ENCODE results near the gene MPRIP.

Gene MPRIP

DNA sequence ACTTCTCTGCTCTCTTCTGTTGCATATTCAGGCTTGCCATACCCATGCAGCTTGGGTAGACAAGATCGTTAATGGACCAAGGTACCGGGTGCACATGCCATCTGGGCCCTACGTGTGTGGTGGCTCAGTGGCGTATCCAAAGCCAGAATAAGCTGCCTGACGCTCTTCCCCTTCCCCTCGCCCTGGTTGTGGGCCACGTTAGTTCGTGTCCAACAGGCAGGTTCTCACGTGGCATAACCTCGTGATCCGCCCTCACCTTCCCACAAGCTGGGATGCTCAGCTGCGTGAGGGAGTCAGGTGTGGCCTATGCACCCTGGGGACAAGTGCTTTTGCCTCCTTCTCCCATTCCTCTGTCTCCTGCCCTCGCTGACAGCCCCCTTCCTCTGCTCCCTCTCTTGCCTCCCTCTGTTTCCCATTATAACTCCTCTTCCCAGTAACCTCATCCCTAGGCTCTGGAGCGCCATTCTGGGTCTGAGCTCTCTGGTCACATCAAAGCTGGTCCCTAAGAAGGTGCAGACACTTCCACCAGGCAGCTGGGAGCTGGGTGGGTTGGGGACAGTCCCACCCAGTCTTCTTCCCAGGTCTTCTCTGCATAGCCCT is 86.3 kb downstream of the MPRIP start:
- TF ChIP-seq ISL1 (CRISPR knock-in tag; IDR thresholded peaks at IDR 0.05) (no peak), CSDC2 (CRISPR knock-in tag; IDR thresholded peaks at IDR 0.05) (no peak), ZFP30 (CRISPR knock-in tag; IDR thresholded peaks at IDR 0.05) (no peak), GLIS3 (CRISPR knock-in tag; IDR thresholded peaks at IDR 0.05) (no peak), PPARA (CRISPR knock-in tag; IDR thresholded peaks at IDR 0.05; ENCODE audit: borderline replicate concordance) (no peak), SNAI2 (CRISPR knock-in tag; IDR thresholded peaks at IDR 0.05) (no peak), BACH2 (CRISPR knock-in tag; IDR thresholded peaks at IDR 0.05; ENCODE audit: borderline replicate concordance) (no peak), ZNF8 (CRISPR knock-in tag; IDR thresholded peaks at IDR 0.05) (no peak), TCF4 (CRISPR knock-in tag; IDR thresholded peaks at IDR 0.05; ENCODE audit: borderline replicate concordance) (no peak)
- TF ChIP-seq, protein P1, sequence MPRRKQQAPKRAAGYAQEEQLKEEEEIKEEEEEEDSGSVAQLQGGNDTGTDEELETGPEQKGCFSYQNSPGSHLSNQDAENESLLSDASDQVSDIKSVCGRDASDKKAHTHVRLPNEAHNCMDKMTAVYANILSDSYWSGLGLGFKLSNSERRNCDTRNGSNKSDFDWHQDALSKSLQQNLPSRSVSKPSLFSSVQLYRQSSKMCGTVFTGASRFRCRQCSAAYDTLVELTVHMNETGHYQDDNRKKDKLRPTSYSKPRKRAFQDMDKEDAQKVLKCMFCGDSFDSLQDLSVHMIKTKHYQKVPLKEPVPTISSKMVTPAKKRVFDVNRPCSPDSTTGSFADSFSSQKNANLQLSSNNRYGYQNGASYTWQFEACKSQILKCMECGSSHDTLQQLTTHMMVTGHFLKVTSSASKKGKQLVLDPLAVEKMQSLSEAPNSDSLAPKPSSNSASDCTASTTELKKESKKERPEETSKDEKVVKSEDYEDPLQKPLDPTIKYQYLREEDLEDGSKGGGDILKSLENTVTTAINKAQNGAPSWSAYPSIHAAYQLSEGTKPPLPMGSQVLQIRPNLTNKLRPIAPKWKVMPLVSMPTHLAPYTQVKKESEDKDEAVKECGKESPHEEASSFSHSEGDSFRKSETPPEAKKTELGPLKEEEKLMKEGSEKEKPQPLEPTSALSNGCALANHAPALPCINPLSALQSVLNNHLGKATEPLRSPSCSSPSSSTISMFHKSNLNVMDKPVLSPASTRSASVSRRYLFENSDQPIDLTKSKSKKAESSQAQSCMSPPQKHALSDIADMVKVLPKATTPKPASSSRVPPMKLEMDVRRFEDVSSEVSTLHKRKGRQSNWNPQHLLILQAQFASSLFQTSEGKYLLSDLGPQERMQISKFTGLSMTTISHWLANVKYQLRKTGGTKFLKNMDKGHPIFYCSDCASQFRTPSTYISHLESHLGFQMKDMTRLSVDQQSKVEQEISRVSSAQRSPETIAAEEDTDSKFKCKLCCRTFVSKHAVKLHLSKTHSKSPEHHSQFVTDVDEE (CRISPR knock-in tag; IDR thresholded peaks at IDR 0.05), result no peak
- TF ChIP-seq, protein P2, sequence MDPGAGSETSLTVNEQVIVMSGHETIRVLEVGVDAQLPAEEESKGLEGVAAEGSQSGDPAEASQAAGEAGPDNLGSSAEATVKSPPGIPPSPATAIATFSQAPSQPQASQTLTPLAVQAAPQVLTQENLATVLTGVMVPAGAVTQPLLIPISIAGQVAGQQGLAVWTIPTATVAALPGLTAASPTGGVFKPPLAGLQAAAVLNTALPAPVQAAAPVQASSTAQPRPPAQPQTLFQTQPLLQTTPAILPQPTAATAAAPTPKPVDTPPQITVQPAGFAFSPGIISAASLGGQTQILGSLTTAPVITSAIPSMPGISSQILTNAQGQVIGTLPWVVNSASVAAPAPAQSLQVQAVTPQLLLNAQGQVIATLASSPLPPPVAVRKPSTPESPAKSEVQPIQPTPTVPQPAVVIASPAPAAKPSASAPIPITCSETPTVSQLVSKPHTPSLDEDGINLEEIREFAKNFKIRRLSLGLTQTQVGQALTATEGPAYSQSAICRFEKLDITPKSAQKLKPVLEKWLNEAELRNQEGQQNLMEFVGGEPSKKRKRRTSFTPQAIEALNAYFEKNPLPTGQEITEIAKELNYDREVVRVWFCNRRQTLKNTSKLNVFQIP (CRISPR knock-in tag; IDR thresholded peaks at IDR 0.05; ENCODE audit: borderline replicate concordance, low read depth), result no peak
- TF ChIP-seq, protein P3, sequence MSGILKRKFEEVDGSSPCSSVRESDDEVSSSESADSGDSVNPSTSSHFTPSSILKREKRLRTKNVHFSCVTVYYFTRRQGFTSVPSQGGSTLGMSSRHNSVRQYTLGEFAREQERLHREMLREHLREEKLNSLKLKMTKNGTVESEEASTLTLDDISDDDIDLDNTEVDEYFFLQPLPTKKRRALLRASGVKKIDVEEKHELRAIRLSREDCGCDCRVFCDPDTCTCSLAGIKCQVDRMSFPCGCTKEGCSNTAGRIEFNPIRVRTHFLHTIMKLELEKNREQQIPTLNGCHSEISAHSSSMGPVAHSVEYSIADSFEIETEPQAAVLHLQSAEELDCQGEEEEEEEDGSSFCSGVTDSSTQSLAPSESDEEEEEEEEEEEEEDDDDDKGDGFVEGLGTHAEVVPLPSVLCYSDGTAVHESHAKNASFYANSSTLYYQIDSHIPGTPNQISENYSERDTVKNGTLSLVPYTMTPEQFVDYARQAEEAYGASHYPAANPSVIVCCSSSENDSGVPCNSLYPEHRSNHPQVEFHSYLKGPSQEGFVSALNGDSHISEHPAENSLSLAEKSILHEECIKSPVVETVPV (CRISPR knock-in tag; IDR thresholded peaks at IDR 0.05), result no peak
- TF ChIP-seq, protein P4, sequence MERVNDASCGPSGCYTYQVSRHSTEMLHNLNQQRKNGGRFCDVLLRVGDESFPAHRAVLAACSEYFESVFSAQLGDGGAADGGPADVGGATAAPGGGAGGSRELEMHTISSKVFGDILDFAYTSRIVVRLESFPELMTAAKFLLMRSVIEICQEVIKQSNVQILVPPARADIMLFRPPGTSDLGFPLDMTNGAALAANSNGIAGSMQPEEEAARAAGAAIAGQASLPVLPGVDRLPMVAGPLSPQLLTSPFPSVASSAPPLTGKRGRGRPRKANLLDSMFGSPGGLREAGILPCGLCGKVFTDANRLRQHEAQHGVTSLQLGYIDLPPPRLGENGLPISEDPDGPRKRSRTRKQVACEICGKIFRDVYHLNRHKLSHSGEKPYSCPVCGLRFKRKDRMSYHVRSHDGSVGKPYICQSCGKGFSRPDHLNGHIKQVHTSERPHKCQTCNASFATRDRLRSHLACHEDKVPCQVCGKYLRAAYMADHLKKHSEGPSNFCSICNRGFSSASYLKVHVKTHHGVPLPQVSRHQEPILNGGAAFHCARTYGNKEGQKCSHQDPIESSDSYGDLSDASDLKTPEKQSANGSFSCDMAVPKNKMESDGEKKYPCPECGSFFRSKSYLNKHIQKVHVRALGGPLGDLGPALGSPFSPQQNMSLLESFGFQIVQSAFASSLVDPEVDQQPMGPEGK (CRISPR knock-in tag; IDR thresholded peaks at IDR 0.05; ENCODE audit: borderline replicate concordance), result no peak
- TF ChIP-seq, protein P5, sequence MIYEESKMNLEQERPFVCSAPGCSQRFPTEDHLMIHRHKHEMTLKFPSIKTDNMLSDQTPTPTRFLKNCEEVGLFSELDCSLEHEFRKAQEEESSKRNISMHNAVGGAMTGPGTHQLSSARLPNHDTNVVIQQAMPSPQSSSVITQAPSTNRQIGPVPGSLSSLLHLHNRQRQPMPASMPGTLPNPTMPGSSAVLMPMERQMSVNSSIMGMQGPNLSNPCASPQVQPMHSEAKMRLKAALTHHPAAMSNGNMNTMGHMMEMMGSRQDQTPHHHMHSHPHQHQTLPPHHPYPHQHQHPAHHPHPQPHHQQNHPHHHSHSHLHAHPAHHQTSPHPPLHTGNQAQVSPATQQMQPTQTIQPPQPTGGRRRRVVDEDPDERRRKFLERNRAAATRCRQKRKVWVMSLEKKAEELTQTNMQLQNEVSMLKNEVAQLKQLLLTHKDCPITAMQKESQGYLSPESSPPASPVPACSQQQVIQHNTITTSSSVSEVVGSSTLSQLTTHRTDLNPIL (CRISPR knock-in tag; IDR thresholded peaks at IDR 0.05; ENCODE audit: low read depth), result no peak
- no peak for ATAC-seq

DNA sequence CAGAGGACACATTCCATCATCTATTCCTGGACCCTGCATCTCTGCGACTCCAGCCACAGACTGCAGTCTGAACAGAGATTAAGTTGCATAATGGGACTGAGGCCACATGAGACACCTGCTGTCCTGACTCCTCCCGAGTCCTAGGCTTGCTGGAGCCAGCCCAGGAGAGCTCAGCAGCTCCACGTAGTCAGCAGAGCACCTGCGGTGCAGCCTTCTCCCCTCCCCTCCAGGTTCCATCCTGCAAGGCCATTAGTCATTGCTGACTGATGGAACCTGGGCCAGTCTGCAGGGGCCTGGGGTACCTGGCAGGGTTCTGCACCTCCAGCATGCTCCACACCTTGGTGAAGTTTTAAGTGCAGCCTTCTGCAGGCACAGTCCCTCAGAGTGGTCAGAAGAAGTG is 87.2 kb downstream of the MPRIP start:
- ATAC-seq, result no peak
- no peak for TF ChIP-seq ZC3H10 (CRISPR knock-in tag; IDR thresholded peaks at IDR 0.05)

DNA sequence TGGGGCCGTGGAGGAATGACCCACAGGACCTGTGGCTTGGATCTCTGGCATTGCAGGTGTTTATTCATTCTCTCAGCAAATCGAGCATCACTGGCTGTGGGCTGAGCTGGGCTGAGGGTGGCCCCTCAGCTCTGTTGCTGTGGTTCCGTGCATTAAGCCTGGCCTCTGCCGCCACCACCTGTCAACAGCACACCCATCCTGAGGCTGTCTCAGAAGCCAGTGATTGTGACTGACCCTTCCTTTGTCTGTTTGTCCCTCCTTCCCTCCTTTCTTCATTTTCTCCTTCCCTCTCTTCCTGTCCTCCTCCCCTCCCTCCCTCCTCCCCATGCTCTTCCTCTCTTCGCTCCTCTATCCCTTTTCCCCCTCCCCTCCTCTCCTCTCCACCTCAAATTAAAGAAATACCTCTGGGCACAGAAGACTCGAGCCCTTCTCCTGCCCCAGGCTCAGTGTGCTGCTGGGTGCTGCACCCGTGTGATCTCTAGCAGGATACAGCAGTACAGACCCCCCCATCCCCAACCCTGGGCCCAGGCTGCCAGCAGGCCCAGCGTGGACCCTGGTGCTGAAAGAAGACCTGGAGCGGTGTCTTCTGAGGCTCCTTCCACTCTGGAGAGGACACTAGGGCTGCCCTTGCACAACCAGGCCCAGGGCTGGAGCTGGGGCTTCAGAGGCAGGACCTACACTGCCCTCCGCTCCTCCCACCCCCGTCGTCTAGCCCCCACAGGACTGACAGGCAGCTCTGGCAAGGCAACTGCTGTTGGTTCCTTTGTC is 88.0 kb downstream of the MPRIP start:
- ATAC-seq, result no peak
- TF ChIP-seq ZC3H10 (CRISPR knock-in tag; IDR thresholded peaks at IDR 0.05) (no peak), TOX (CRISPR knock-in tag; IDR thresholded peaks at IDR 0.05; ENCODE audit: borderline replicate concordance) (no peak), OSR1 (CRISPR knock-in tag; IDR thresholded peaks at IDR 0.05) (no peak), PPARA (CRISPR knock-in tag; IDR thresholded peaks at IDR 0.05; ENCODE audit: borderline replicate concordance) (no peak), ESRRG (CRISPR knock-in tag; IDR thresholded peaks at IDR 0.05) (no peak), TCF4 (CRISPR knock-in tag; IDR thresholded peaks at IDR 0.05; ENCODE audit: borderline replicate concordance) (no peak), BACH2 (CRISPR knock-in tag; IDR thresholded peaks at IDR 0.05; ENCODE audit: borderline replicate concordance) (no peak), ZNF8 (CRISPR knock-in tag; IDR thresholded peaks at IDR 0.05) (no peak), ARNTL (CRISPR knock-in tag; IDR thresholded peaks at IDR 0.05; ENCODE audit: borderline replicate concordance, low read depth) (no peak)
- TF ChIP-seq, protein P3 (CRISPR knock-in tag; IDR thresholded peaks at IDR 0.05), result no peak
- TF ChIP-seq, protein P4 (CRISPR knock-in tag; IDR thresholded peaks at IDR 0.05; ENCODE audit: borderline replicate concordance), result no peak
- TF ChIP-seq, protein P5 (CRISPR knock-in tag; IDR thresholded peaks at IDR 0.05; ENCODE audit: low read depth), result no peak

Measured in SK-N-SH treated with all-trans-retinoic acid at 6 μM for 48 hours (cell line).